Naive thymus-derived CD4-positive, alpha-beta T cell (primary cell): Measurements from ENCODE around the gene LMNTD1. TPM values are rescaled to one million over a fixed set of nuclear protein-coding genes. Genes with fewer than 3 reads are reported as not detected.

Experiments used
- ATAC-seq: fragments of 150-1000 bp; cut with Tn5 transposase; 2 replicates; pipeline ENCODE4 v1.10.0; 2021; ENCODE audit warnings: mild to moderate bottlenecking, moderate library complexity
- CTCF ChIA-PET: fragments of 350-600 bp; sonication (Branson Sonifier 250); formaldehyde crosslinking; loops from one replicate; lab custom pipeline; 2021; ENCODE audit warnings: antibody characterized with exemption; lab: Charles Lee
- POLR2A ChIA-PET: fragments of 350-600 bp; sonication (Branson Sonifier 250); formaldehyde crosslinking; loops from one replicate; lab custom pipeline; 2021; ENCODE audit warnings: antibody characterized with exemption, inconsistent platforms; lab: Charles Lee
- DNase-seq, 9 donors: peaks; one replicate each; pipeline versions ENCODE4 v3.0.0 to v3.0.0-alpha.2; 2020 to 2022; ENCODE audit warnings: mixed read lengths in 1 of 9
- H3K27ac ChIP-seq: one replicate; pipeline ENCODE4 v1.7.0; 2013; ENCODE audit warnings: mild to moderate bottlenecking, low read depth, low read length, moderate library complexity
- H3K27me3 ChIP-seq, 2 donors: one replicate each; pipeline ENCODE4 v1.7.0; 2013; ENCODE audit warnings: low read length in 2 of 2, mild to moderate bottlenecking in 2 of 2, moderate library complexity in 2 of 2; ENCODE audit not compliant: control insufficient read depth in 2 of 2, insufficient read depth in 2 of 2
- H3K36me3 ChIP-seq, 3 experiments: 1 replicate in 2 of 3; 2 replicates in 1 of 3; pipeline ENCODE4 v1.7.0; 2013; ENCODE audit warnings: low read length in 3 of 3, mild to moderate bottlenecking in 3 of 3, moderate library complexity in 1 of 3; ENCODE audit not compliant: insufficient read depth in 3 of 3, control insufficient read depth in 2 of 3
- H3K4me1 ChIP-seq, 2 donors: one replicate each; pipeline ENCODE4 v1.7.0; 2013; ENCODE audit warnings: low read length in 2 of 2, mild to moderate bottlenecking in 2 of 2, moderate library complexity in 1 of 2; ENCODE audit not compliant: control insufficient read depth in 2 of 2, insufficient read depth in 2 of 2
- H3K4me3 ChIP-seq: 2 replicates; pipeline ENCODE4 v1.7.0; 2013; ENCODE audit warnings: mild to moderate bottlenecking, low read length
- H3K9me3 ChIP-seq, 3 experiments: 1 replicate in 2 of 3; 2 replicates in 1 of 3; pipeline ENCODE4 v1.7.0; 2013; ENCODE audit warnings: low read length in 3 of 3; ENCODE audit not compliant: control insufficient read depth in 2 of 3
- H3K27ac Mint-ChIP-seq, 9 donors: one replicate each; pipeline ENCODE4 v1.8.0; 2020 to 2022; ENCODE audit warnings: mixed read lengths in 9 of 9, mild to moderate bottlenecking in 8 of 9, moderate library complexity in 5 of 9, inconsistent platforms in 2 of 9
- H3K27me3 Mint-ChIP-seq, 5 donors: one replicate each; pipeline ENCODE4 v1.8.0; 2021 to 2022; ENCODE audit warnings: mixed read lengths in 5 of 5, mild to moderate bottlenecking in 1 of 5
- H3K36me3 Mint-ChIP-seq, 5 donors: one replicate each; pipeline ENCODE4 v1.8.0; 2020 to 2022; ENCODE audit warnings: mixed read lengths in 5 of 5, mild to moderate bottlenecking in 3 of 5, inconsistent platforms in 1 of 5
- H3K4me1 Mint-ChIP-seq, 7 donors: one replicate each; pipeline ENCODE4 v1.8.0; 2020 to 2022; ENCODE audit warnings: mixed read lengths in 7 of 7, mild to moderate bottlenecking in 3 of 7, inconsistent platforms in 1 of 7
- H3K4me3 Mint-ChIP-seq, 10 donors: one replicate each; pipeline ENCODE4 v1.8.0; 2020 to 2022; ENCODE audit warnings: mild to moderate bottlenecking in 10 of 10, mixed read lengths in 10 of 10, moderate library complexity in 6 of 10, inconsistent platforms in 2 of 10
- H3K9me3 Mint-ChIP-seq, 11 donors: one replicate each; pipeline ENCODE4 v1.8.0; 2020 to 2022; ENCODE audit warnings: mixed read lengths in 11 of 11, mild to moderate bottlenecking in 4 of 11, inconsistent platforms in 1 of 11, moderate library complexity in 1 of 11
- intact Hi-C, 2 donors: fragments of 100-400 bp; cut with micrococcal nuclease; formaldehyde crosslinking; loops; one replicate each; pipeline ENCODE4 v1.15.1; 2023
- polyA plus RNA-seq, 2 donors: library from polyadenylated mRNA; unstranded; fragments of 300-500 nt; fragmentation: Illumina TruSeq; gene quantifications; one replicate each; pipeline ENCODE4 v1.2.3, GENCODE V29; 2021
- total RNA-seq, 6 experiments: library from RNA in 5 of 6; stranded (reverse) in 5 of 6; gene quantifications; 1 replicate in 5 of 6; 2 replicates in 1 of 6; pipeline ENCODE4 v1.2.3 and lab custom pipeline; 2021 to 2026

Gene LMNTD1
- total and polyA plus RNA-seq, 7 experiments from 2014 or later = not detected

DNA sequence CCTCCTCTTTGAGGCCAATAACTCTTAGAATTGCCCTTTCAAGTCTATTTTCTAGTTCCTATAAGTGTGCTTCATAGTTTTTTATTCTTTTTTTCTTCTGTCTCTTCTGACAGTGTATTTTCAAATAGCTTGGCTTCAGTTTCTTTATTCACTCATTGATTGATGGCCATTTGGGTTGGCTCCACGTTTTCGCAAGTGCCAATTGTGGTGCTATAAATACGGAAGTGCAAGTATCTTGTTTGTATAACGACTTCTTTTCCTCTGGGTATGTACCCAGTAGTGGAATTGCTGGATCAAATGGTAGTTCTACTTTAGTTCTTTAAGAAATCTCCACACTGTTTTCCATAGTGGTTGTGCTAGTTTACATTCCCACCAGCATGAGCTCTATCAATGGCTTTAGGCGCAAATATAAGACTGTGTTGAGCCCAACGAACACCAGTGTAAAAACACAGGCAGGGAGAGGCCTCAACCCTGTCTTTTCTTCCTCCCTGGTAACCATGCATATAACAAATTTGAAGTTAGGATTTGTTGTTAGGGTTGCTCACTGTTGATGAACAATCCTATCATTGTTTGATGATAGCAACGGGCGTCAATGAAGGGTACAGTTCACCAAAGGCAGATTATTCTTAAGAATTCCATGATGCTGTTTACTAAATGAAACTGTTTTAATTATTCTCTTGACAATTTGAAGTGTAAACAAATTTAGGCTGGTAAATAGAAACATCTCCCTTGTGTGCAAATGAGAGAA lies 13.3 kb upstream of the LMNTD1 start:
- peaks cover 0 to 2% (median 0%) of the 10 kb centered on the region in 5 donors for H3K27me3 Mint-ChIP-seq
- H3K36me3 Mint-ChIP-seq = peaks cover 0 to 3% (median 0%) of the 10 kb centered on the region in 5 donors
- H3K27ac Mint-ChIP-seq = no peak overlapping the region
- no peaks in the 10 kb centered on the region for H3K36me3 ChIP-seq
- no peak for ATAC-seq
- no peak overlapping the region for H3K27ac ChIP-seq
- peaks cover 0 to 5% (median 0%) of the 10 kb centered on the region in 7 donors for H3K4me1 Mint-ChIP-seq
- POLR2A ChIA-PET = no interaction called here
- H3K27me3 ChIP-seq = no peaks in the 10 kb centered on the region
- DNase-seq = no peak
- no peak overlapping the region for H3K4me3 ChIP-seq
- no peak overlapping the region for H3K4me3 Mint-ChIP-seq
- intact Hi-C loops = no loop called here
- CTCF ChIA-PET = no interaction called here
- H3K9me3 Mint-ChIP-seq = peaks cover 0 to 18% (median under 1%) of the 10 kb centered on the region in 11 donors
- H3K9me3 ChIP-seq = no peaks in the 10 kb centered on the region
- H3K4me1 ChIP-seq = no peaks in the 10 kb centered on the region

DNA sequence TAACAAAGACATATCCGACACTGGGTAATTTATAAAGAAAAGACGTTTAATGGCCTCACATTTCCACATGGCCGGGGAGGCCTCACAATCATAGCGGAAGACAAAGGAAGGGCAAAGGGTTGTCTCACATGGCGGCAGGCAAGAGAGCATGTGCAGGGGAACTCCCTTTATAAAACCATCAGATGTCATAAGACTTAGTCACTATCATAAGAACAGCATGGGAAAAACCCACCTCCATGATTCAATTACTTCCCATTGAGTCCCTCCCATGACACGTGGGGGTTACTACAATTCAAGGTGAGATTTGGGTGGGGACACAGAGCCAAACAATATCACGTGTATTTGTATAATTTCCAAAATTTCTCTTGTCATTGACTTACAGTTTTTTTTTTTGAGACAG lies 5.5 kb upstream of the LMNTD1 start:
- no peak overlapping the region for H3K4me3 Mint-ChIP-seq
- no peaks in the 10 kb centered on the region for H3K9me3 ChIP-seq
- no peak overlapping the region for H3K27ac ChIP-seq
- intact Hi-C loops = no loop called here
- H3K4me1 Mint-ChIP-seq = peaks cover 0 to 16% (median 8%) of the 10 kb centered on the region in 7 donors
- no peaks in the 10 kb centered on the region for H3K4me1 ChIP-seq
- no peaks in the 10 kb centered on the region for H3K27me3 ChIP-seq
- POLR2A ChIA-PET = no interaction called here
- CTCF ChIA-PET = no interaction called here
- H3K36me3 Mint-ChIP-seq = peaks cover 0 to 2% (median 0%) of the 10 kb centered on the region in 5 donors
- H3K9me3 Mint-ChIP-seq = peaks cover 0 to 7% (median 2%) of the 10 kb centered on the region in 11 donors
- no peak overlapping the region for H3K27ac Mint-ChIP-seq
- ATAC-seq = no peak
- no peak for DNase-seq
- no peak overlapping the region for H3K4me3 ChIP-seq
- H3K36me3 ChIP-seq = no peaks in the 10 kb centered on the region
- peaks cover 0 to 13% (median 0%) of the 10 kb centered on the region in 5 donors for H3K27me3 Mint-ChIP-seq

DNA sequence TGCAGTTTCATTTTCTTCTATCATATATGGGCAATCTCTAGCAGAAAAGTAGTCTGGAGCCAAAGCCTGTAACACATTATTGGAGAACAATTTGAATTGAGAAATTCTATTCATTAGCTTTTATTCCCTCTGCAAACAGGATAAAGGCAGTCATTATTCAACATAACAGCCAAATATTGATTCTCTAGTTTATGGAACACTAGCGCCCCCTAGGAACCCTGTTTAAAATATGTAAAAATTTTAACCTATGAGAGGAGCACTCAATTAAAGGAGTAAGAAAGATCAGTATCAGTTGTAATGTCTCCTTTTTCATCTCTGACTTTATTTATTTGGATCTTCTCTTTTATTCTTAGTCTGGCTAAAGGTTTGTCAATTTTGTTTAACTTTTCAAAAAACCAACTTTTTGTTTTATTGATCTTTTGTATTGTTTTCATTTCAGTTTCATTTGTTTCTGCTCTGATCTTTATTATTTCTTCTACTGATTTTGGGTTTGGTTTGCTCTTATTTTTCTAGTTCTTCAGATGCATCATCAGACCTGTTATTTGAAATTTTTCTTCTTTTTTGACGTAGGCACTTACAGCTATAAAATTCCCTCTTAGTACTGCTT lies 4.8 kb upstream of the LMNTD1 start:
- H3K27ac ChIP-seq = no peak overlapping the region

DNA sequence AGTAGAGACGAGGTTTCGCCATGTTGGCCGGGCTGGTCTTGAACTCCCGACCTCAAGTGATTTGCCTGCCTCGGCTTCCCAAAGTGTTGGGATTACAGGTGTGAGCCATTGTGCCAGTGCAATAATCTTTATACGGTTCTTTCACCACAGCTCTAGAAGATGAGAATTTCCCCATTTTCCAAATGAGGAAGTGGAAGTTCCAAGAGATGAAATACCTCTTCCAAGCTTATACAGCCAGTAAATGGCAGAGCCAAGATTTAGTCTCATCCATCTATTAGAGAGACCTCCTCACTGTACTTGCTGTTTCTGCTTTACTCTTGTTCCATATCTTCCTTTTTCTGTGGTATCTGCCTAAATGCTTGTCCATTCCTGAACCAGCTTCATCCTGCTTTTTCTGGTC lies 3.1 kb upstream of the LMNTD1 start:
- Mint-ChIP-seq H3K4me3 (no peak overlapping the region), H3K27me3 (peaks cover 0 to 13% (median 0%) of the 10 kb centered on the region in 5 donors), H3K27ac (no peak overlapping the region), H3K36me3 (peaks cover 0 to 5% (median 0%) of the 10 kb centered on the region in 5 donors), H3K4me1 (peaks cover 0 to 16% (median 8%) of the 10 kb centered on the region in 7 donors), H3K9me3 (peaks cover 0 to 9% (median 0%) of the 10 kb centered on the region in 11 donors)
- intact Hi-C loops = no loop called here
- DNase-seq (no peak), ATAC-seq (no peak)
- H3K27me3 ChIP-seq = no peaks in the 10 kb centered on the region
- H3K27ac ChIP-seq = no peak overlapping the region
- H3K4me1 ChIP-seq = no peaks in the 10 kb centered on the region
- ChIA-PET POLR2A (no interaction called here), CTCF (no interaction called here)
- H3K36me3 ChIP-seq = no peaks in the 10 kb centered on the region
- H3K4me3 ChIP-seq = no peak overlapping the region
- no peaks in the 10 kb centered on the region for H3K9me3 ChIP-seq

More for the DNA sequence above, 4.8 kb upstream of the LMNTD1 start:
- Histone ChIP-seq H3K27me3 (no peaks in the 10 kb centered on the region), H3K36me3 (no peaks in the 10 kb centered on the region), H3K4me3 (no peak overlapping the region), H3K9me3 (no peaks in the 10 kb centered on the region), H3K4me1 (no peaks in the 10 kb centered on the region)
- intact Hi-C loops = no loop called here
- CTCF ChIA-PET = no interaction called here
- H3K36me3 Mint-ChIP-seq = peaks cover 0 to 2% (median 0%) of the 10 kb centered on the region in 5 donors
- peaks cover 0 to 16% (median 0%) of the 10 kb centered on the region in 5 donors for H3K27me3 Mint-ChIP-seq
- no peak overlapping the region for H3K4me3 Mint-ChIP-seq
- H3K9me3 Mint-ChIP-seq = peaks cover 0 to 7% (median 2%) of the 10 kb centered on the region in 11 donors
- POLR2A ChIA-PET = no interaction called here
- H3K4me1 Mint-ChIP-seq = peaks cover 0 to 16% (median 8%) of the 10 kb centered on the region in 7 donors
- DNase-seq = peak in 3 of 9 donors; percentile 8 to 12 (median 9)
- no peak overlapping the region for H3K27ac Mint-ChIP-seq
- no peak for ATAC-seq

DNA sequence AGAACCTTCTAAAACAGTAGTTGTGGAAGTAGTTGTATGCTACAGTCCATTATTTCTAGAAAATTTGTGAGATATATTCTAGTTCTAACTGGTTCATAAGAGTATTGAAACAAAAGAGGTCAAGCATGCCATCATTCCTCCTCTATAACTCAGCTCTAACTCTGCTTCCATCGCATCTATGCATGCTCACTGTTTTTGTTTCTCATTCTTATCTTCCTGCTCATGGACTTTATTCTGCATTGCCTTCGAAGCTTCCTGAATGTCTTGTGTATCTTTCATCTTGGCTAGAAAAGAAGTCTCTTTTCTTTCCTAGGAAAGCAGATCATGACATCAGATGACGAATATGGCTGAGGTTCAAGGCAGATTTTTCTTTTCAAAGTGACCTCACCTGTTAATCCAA lies 402 bp downstream of the LMNTD1 start:
- no peak overlapping the region for H3K4me3 Mint-ChIP-seq
- POLR2A ChIA-PET = interaction anchor here (1.1 kb wide), 1 partner anchor 10 kb away, joined by 3 read pairs; no protein-coding TSS in a partner anchor
- peaks cover 0 to 5% (median 0%) of the 10 kb centered on the region in 11 donors for H3K9me3 Mint-ChIP-seq
- H3K27me3 ChIP-seq = no peaks in the 10 kb centered on the region
- H3K4me1 Mint-ChIP-seq = peaks cover 0 to 7% (median 2%) of the 10 kb centered on the region in 7 donors
- no peaks in the 10 kb centered on the region for H3K9me3 ChIP-seq
- H3K36me3 ChIP-seq = no peaks in the 10 kb centered on the region
- H3K27me3 Mint-ChIP-seq = peaks cover 0 to 8% (median 0%) of the 10 kb centered on the region in 5 donors
- DNase-seq (no peak), ATAC-seq (no peak)
- no peak overlapping the region for H3K4me3 ChIP-seq
- peaks cover 0 to 5% (median 0%) of the 10 kb centered on the region in 5 donors for H3K36me3 Mint-ChIP-seq
- intact Hi-C loops = no loop called here
- no peaks in the 10 kb centered on the region for H3K4me1 ChIP-seq
- no peak overlapping the region for H3K27ac ChIP-seq
- CTCF ChIA-PET = no interaction called here
- H3K27ac Mint-ChIP-seq = no peak overlapping the region

DNA sequence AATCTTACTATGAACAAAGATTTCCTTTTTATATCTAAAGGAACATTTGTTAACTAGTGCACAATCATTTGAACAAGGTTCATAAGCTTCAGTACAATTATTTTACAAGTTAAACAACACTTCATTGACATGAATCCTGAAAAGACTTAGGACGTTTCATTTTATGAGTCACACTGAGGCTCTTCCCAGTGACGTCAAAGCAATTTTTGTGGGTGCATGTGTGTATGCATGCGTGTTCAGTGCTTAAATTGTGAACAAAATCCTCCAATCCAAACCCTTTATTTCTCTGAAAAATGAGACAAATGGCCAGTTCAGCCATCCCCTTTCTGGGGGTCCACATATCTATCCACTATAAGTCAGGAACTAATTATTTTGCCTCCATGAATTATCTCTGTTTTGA lies 2.9 kb downstream of the LMNTD1 start:
- ChIA-PET POLR2A (no interaction called here), CTCF (no interaction called here)
- no peak overlapping the region for H3K27ac Mint-ChIP-seq
- peaks cover 0 to 5% (median 0%) of the 10 kb centered on the region in 5 donors for H3K36me3 Mint-ChIP-seq
- Histone ChIP-seq H3K4me1 (no peaks in the 10 kb centered on the region), H3K27ac (no peak overlapping the region), H3K27me3 (no peaks in the 10 kb centered on the region), H3K36me3 (no peaks in the 10 kb centered on the region), H3K4me3 (no peak overlapping the region), H3K9me3 (no peaks in the 10 kb centered on the region)
- peaks cover 0 to 12% (median 4%) of the 10 kb centered on the region in 5 donors for H3K27me3 Mint-ChIP-seq
- H3K4me1 Mint-ChIP-seq = peaks cover 0 to 5% (median 0%) of the 10 kb centered on the region in 7 donors
- H3K4me3 Mint-ChIP-seq = no peak overlapping the region
- intact Hi-C loops = no loop called here
- peaks cover 0 to 5% (median 0%) of the 10 kb centered on the region in 11 donors for H3K9me3 Mint-ChIP-seq
- ATAC-seq = no peak
- DNase-seq = no peak
